Stimulated activated CD4-positive, alpha-beta T cell treated with anti-CD3 and anti-CD28 coated beads, Interleukin-1b, Interleukin-23, amount 100 ng/mL, for 1 hour (primary cell): ENCODE data around the gene RIPOR3.
"Not testable (repeated sequence)": the region's sequence is repeated elsewhere in the genome, so short reads cannot be mapped to it uniquely, and the experiment has no call there.

Experiments used
- DNase-seq, 2 donors: peaks; one replicate each; pipeline ENCODE4 v3.0.0-alpha.2; 2020; ENCODE audit warnings: low read depth in 2 of 2

The RIPOR3 gene

GRCh38 chr20:50632236-50632635 is 59.1 kb downstream of the RIPOR3 start:
- no peak for DNase-seq

- DNase-seq, result no peak
Measured at GRCh38 chr20:50630578-50631263, 60.6 kb downstream of the RIPOR3 start.

GRCh38 chr20:50629670-50630045 is 61.7 kb downstream of the RIPOR3 start:
- DNase-seq, result no peak

- DNase-seq, result no peak
Measured at GRCh38 chr20:50628853-50629669, 62.3 kb downstream of the RIPOR3 start.

- no peak for DNase-seq
Measured at GRCh38 chr20:50628332-50628731, 63.0 kb downstream of the RIPOR3 start.

- DNase-seq, result no peak
Measured at GRCh38 chr20:50627747-50628146, 63.6 kb downstream of the RIPOR3 start.

- DNase-seq, result no peak
Measured at GRCh38 chr20:50625986-50626677, 65.2 kb downstream of the RIPOR3 start.

- no peak for DNase-seq
Measured at GRCh38 chr20:50624351-50625016, 66.9 kb downstream of the RIPOR3 start.

GRCh38 chr20:50621068-50621665 is 70.2 kb downstream of the RIPOR3 start:
- DNase-seq, result no peak

- not testable (repeated sequence) for DNase-seq
Measured at GRCh38 chr20:50620459-50620858, 70.9 kb downstream of the RIPOR3 start.

- no peak for DNase-seq
Measured at GRCh38 chr20:50618537-50618936, 72.8 kb downstream of the RIPOR3 start.

- DNase-seq, result no peak
Measured at GRCh38 chr20:50617022-50617421, 74.3 kb downstream of the RIPOR3 start.

- no peak for DNase-seq
Measured at GRCh38 chr20:50615407-50615806, 75.9 kb downstream of the RIPOR3 start.

- no peak for DNase-seq
Measured at GRCh38 chr20:50613438-50614169, 77.7 kb downstream of the RIPOR3 start.

- DNase-seq, result no peak
Measured at GRCh38 chr20:50611128-50611810, 80.1 kb downstream of the RIPOR3 start.

- DNase-seq, result no peak
Measured at GRCh38 chr20:50610212-50610718, 81.1 kb downstream of the RIPOR3 start.

- no peak for DNase-seq
Measured at GRCh38 chr20:50609438-50609989, 81.8 kb downstream of the RIPOR3 start.

GRCh38 chr20:50608750-50609104 is 82.6 kb downstream of the RIPOR3 start:
- DNase-seq, result no peak

- no peak for DNase-seq
Measured at GRCh38 chr20:50607850-50608749, 83.2 kb downstream of the RIPOR3 start.
